K562 (cell line): ENCODE measurements around the gene METRN. TPM values are rescaled to one million over a fixed set of nuclear protein-coding genes. Genes with fewer than 3 reads are reported as not detected.

Experiments used
- CBX1 ChIP-seq: sonication (generic); IDR thresholded peaks from 2 replicates; pipeline ENCODE4 v1.6.1; 2016; ENCODE audit warnings: antibody characterized with exemption, low read depth, mild to moderate bottlenecking
- CEBPB ChIP-seq: fragments of 450-650 bp; IDR thresholded peaks from 2 replicates; pipeline ENCODE4 v1.6.1; 2016; ENCODE audit warnings: missing genetic modification characterization, missing compliant biosample characterization
- ELF4 ChIP-seq: fragments of 450-650 bp; formaldehyde crosslinking; IDR thresholded peaks from 2 replicates; pipeline ENCODE4 v1.4.0; 2022; ENCODE audit warnings: missing genetic modification characterization
- HDAC2 ChIP-seq: fragments of 450-650 bp; IDR thresholded peaks from 2 replicates; pipeline ENCODE4 v1.6.1; 2016; ENCODE audit warnings: mild to moderate bottlenecking
- HNRNPH1 ChIP-seq: fragments of 200-400 bp; formaldehyde crosslinking; optimal IDR thresholded peaks from 2 replicates; pipeline ENCODE3; 2017; ENCODE audit warnings: low read depth, mild to moderate bottlenecking, low read length, moderate library complexity
- KDM5B ChIP-seq: fragments of 200-600 bp; sonication (generic); IDR thresholded peaks from 2 replicates; pipeline ENCODE4 v1.6.1; 2012; ENCODE audit warnings: low read depth, mild to moderate bottlenecking, moderate library complexity, low read length, control low read depth, inconsistent platforms; ENCODE audit not compliant: insufficient replicate concordance
- MAFG ChIP-seq: fragments of 450-650 bp; conservative IDR thresholded peaks from 2 replicates; pipeline ENCODE4 v1.6.1; 2016; ENCODE audit warnings: missing genetic modification characterization, missing compliant biosample characterization
- MAFK ChIP-seq: IDR thresholded peaks from 2 replicates; pipeline ENCODE4 v1.6.1; 2011; ENCODE audit warnings: low read length, improper control_type of control experiment
- MCM2 ChIP-seq: fragments of 450-650 bp; IDR thresholded peaks from 2 replicates; pipeline ENCODE4 v1.6.1; 2017; ENCODE audit warnings: low read depth, mild to moderate bottlenecking
- MCM5 ChIP-seq: fragments of 450-650 bp; IDR thresholded peaks from 2 replicates; pipeline ENCODE4 v1.6.1; 2016; ENCODE audit warnings: low read depth
- MED1 ChIP-seq: sonication (generic); formaldehyde crosslinking; IDR thresholded peaks from 2 replicates; pipeline ENCODE4 v1.8.1; 2023; ENCODE audit warnings: missing genetic modification reagents, borderline replicate concordance
- NCOA2 ChIP-seq, 2 experiments: fragments of 450-650 bp; IDR thresholded peaks; 2 replicates each; pipeline ENCODE4 v1.6.1; 2018; ENCODE audit warnings: mild to moderate bottlenecking in 2 of 2, moderate library complexity in 1 of 2; ENCODE audit not compliant: partially characterized antibody in 2 of 2
- NR4A1 ChIP-seq, 2 experiments: fragments of 250-450 bp in 1 of 2; fragments of 450-650 bp in 1 of 2; sonication (Bioruptor Pico) in 1 of 2; IDR thresholded peaks; 2 replicates each; pipeline versions ENCODE4 v1.4.0 to v1.6.1; 2016 to 2020; ENCODE audit warnings: mild to moderate bottlenecking in 2 of 2, missing compliant biosample characterization in 1 of 2, missing genetic modification characterization in 1 of 2, moderate library complexity in 1 of 2
- PTRF ChIP-seq: fragments of 450-650 bp; IDR thresholded peaks from 2 replicates; pipeline ENCODE4 v1.6.1; 2016; ENCODE audit warnings: mild to moderate bottlenecking, missing genetic modification characterization, missing compliant biosample characterization
- RBBP5 ChIP-seq: fragments of 200-600 bp; sonication (generic); IDR thresholded peaks from 2 replicates; pipeline ENCODE4 v1.6.1; 2012; ENCODE audit warnings: borderline replicate concordance, mild to moderate bottlenecking, low read length, control low read depth, inconsistent platforms; ENCODE audit not compliant: insufficient read depth, poor library complexity, severe bottlenecking
- RBM14 ChIP-seq: fragments of 200-400 bp; formaldehyde crosslinking; IDR thresholded peaks from 2 replicates; pipeline ENCODE4 v1.6.1; 2018; ENCODE audit warnings: low read depth, mild to moderate bottlenecking, low read length, moderate library complexity, borderline replicate concordance; ENCODE audit not compliant: insufficient read depth
- RBM39 ChIP-seq: fragments of 200-400 bp; formaldehyde crosslinking; optimal IDR thresholded peaks from 2 replicates; pipeline ENCODE3; 2018; ENCODE audit warnings: low read depth, low read length
- SP1 ChIP-seq: sonication (generic); formaldehyde crosslinking; IDR thresholded peaks from 2 replicates; pipeline ENCODE4 v1.8.1; 2022; ENCODE audit warnings: mild to moderate bottlenecking, missing genetic modification reagents
- WHSC1 ChIP-seq: IDR thresholded peaks from one replicate; pipeline ENCODE4 v1.6.1; 2012; ENCODE audit warnings: low read length, control low read depth, inconsistent platforms
- XRCC4 ChIP-seq: IDR thresholded peaks from one replicate; pipeline ENCODE4 v1.6.1; 2011; ENCODE audit not compliant: insufficient read depth, insufficient read length; ENCODE audit errors: extremely low read depth
- ZBTB5 ChIP-seq: fragments of 450-650 bp; IDR thresholded peaks from 2 replicates; pipeline ENCODE4 v1.6.1; 2017; ENCODE audit warnings: antibody characterized with exemption
- ZC3H4 ChIP-seq: sonication (generic); formaldehyde crosslinking; IDR thresholded peaks from 2 replicates; pipeline ENCODE4 v1.9.0; 2021; ENCODE audit warnings: missing genetic modification reagents, borderline replicate concordance
- ZNF41 ChIP-seq: fragments of 250-450 bp; sonication (Bioruptor Pico); conservative IDR thresholded peaks from 2 replicates; pipeline ENCODE4 v1.4.0; 2020; ENCODE audit warnings: mild to moderate bottlenecking
- polyA plus RNA-seq, 8 experiments: library from polyadenylated mRNA; depleted of rRNA in 4 of 8; stranded (reverse) in 5 of 8; unstranded in 3 of 8; fragments of >200 nt; fragmentation: Nextera tagmentation in 2 of 8; fragmentation: Illumina TruSeq in 1 of 8; extraction: Ambion mirVana in 2 of 8; extraction: Trizol in 1 of 8; gene quantifications; 2 replicates each; pipeline versions ENCODE4 v1.2.1 to v1.2.3, GENCODE V29; 2011 to 2014; ENCODE audit warnings: inconsistent platforms in 1 of 8, missing spikeins in 1 of 8
- total RNA-seq, 7 experiments: library from RNA; depleted of rRNA in 6 of 7; stranded (reverse); fragments of >200 nt in 6 of 7; fragmentation: Illumina TruSeq in 2 of 7; extraction: Trizol in 2 of 7; gene quantifications; 2 replicates each; pipeline versions ENCODE4 v1.2.1 to v1.2.3, GENCODE V29; 2011 to 2021; ENCODE audit warnings: low replicate concordance in 1 of 7
- TF ChIP-seq, protein P1 (sequence below): sonication (generic); formaldehyde crosslinking; IDR thresholded peaks from 2 replicates; pipeline ENCODE4 v1.8.0; 2022; ENCODE audit warnings: mild to moderate bottlenecking, missing genetic modification reagents
- TF ChIP-seq, protein P2 (sequence below): fragments of 250-450 bp; sonication (Bioruptor Pico); IDR thresholded peaks from 2 replicates; pipeline ENCODE4 v1.4.0; 2020; ENCODE audit warnings: mild to moderate bottlenecking

The METRN gene
- total and polyA plus RNA-seq, 9 of the 15 experiments (the other 6 are each of a cell fraction or from before 2014, with no cell fraction given): 0.20 to 89.8 (median 15.4) TPM

- TF ChIP-seq ZBTB5 (no peak), MAFG (tag) (no peak), MAFK (no peak), MED1 (no peak), RBM14 (no peak), CBX1 (0 out of 2 replicates have a peak, but pooled peaks have one; percentile 20), RBM39 (no peak), RBBP5 (peak; percentile 71), WHSC1 (no peak), ZNF41 (CRISPR knock-in tag) (no peak), HDAC2 (no peak; the same call in 1 of the 2 replicates), HNRNPH1 (no peak), NCOA2 (IDR thresholded peaks at IDR 0.05; ENCODE audit: partially characterized antibody in 2 of 2) (no peak), PTRF (tag) (no peak), SP1 (no peak), XRCC4 (no peak), MCM5 (no peak), MCM2 (no peak), ZC3H4 (CRISPR knock-in tag) (no peak), ELF4 (no peak), NR4A1 (CRISPR knock-in tag; IDR thresholded peaks at IDR 0.05) (no peak), NR4A1 (tag; IDR thresholded peaks at IDR 0.05) (no peak), KDM5B (peak; percentile 53), CEBPB (tag) (no peak)
- TF ChIP-seq, protein P1, sequence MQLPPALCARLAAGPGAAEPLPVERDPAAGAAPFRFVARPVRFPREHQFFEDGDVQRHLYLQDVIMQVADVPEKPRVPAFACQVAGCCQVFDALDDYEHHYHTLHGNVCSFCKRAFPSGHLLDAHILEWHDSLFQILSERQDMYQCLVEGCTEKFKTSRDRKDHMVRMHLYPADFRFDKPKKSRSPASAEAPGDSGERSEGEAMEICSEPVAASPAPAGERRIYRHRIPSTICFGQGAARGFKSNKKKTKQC: no peak
- TF ChIP-seq, protein P2, sequence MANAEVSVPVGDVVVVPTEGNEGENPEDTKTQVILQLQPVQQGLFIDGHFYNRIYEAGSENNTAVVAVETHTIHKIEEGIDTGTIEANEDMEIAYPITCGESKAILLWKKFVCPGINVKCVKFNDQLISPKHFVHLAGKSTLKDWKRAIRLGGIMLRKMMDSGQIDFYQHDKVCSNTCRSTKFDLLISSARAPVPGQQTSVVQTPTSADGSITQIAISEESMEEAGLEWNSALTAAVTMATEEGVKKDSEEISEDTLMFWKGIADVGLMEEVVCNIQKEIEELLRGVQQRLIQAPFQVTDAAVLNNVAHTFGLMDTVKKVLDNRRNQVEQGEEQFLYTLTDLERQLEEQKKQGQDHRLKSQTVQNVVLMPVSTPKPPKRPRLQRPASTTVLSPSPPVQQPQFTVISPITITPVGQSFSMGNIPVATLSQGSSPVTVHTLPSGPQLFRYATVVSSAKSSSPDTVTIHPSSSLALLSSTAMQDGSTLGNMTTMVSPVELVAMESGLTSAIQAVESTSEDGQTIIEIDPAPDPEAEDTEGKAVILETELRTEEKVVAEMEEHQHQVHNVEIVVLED (CRISPR knock-in tag): peak; percentile 61; the same call in 1 of the 2 replicates
Measured at GRCh38 chr16:679814-680624, 34.9 kb upstream of the METRN start, which contains the start of gene STUB1 (continued).
